ENCODE data around the gene MAP7D2.

MAP7D2 gene

GRCh38 chrX:20135944-20136343 is 19.2 kb upstream of the MAP7D2 start:
- H3K79me2 ChIP-seq (ENCODE audit: insufficient read depth, low read length) = peaks cover 54% of the 10 kb centered on the region
- DNase-seq = no peak
- H3K4me2 ChIP-seq (ENCODE audit: insufficient read depth, low read length) = peak overlapping the region; percentile 27; the same call in 1 of the 2 replicates
- TF ChIP-seq CTCF (IDR thresholded peaks at IDR 0.05; ENCODE audit: borderline replicate concordance, extremely low read depth, low read length, poor library complexity, severe bottlenecking) (no peak), EZH2 (IDR thresholded peaks at IDR 0.05; ENCODE audit: borderline replicate concordance, low read depth, low read length, severe bottlenecking) (no peak)
- H4K20me1 ChIP-seq (ENCODE audit: insufficient read depth, low read length) = peaks cover 23% of the 10 kb centered on the region
- H3K4me1 ChIP-seq (ENCODE audit: insufficient read depth, low read length) = peaks cover 24% of the 10 kb centered on the region
- H3K27ac ChIP-seq (ENCODE audit: low read length) = no peak overlapping the region
- no peak overlapping the region for H3K4me3 ChIP-seq (ENCODE audit: low read depth in 1 of 2, low read length in 2 of 2)
- peaks cover 82% of the 10 kb centered on the region for H3K36me3 ChIP-seq (ENCODE audit: insufficient read depth, low read length)
- H3K9ac ChIP-seq (ENCODE audit: low read depth, low read length) = no peak overlapping the region
- no peaks in the 10 kb centered on the region for H3K9me3 ChIP-seq (ENCODE audit: insufficient read depth, low read length, severe bottlenecking)
- ATAC-seq (ENCODE audit: insufficient read depth, low read depth) = no peak
- H2AFZ ChIP-seq (ENCODE audit: low read depth, low read length) = no peak overlapping the region
- no peaks in the 10 kb centered on the region for H3K27me3 ChIP-seq (ENCODE audit: insufficient read depth, low read length, poor library complexity)

DNA sequence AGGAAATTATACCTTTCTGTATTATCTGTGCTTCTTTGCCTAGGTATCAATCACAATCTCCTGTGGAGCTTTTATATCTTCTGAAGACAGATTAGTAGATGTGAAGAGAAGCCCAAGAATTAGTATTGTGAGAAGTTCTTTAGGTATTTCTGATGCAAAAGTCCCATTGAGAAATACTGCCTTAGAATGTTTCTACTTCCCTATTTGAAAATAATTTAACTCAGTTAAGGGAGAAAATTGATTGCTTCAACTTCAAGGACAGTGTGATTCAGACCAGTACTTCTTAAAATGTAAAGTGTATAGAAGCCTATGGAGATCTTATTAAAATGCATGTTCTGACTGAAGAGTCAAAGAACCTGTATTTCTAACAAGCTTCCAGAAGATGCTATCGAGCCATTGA is 16.0 kb upstream of the MAP7D2 start:
- no peak overlapping the region for H3K4me2 ChIP-seq (ENCODE audit: insufficient read depth, low read length)
- DNase-seq (no peak), ATAC-seq (ENCODE audit: insufficient read depth, low read depth) (no peak)
- H3K9ac ChIP-seq (ENCODE audit: low read depth, low read length) = no peak overlapping the region
- H4K20me1 ChIP-seq (ENCODE audit: insufficient read depth, low read length) = peaks cover 8% of the 10 kb centered on the region; the same call in 1 of the 2 replicates
- no peak overlapping the region for H3K4me3 ChIP-seq (ENCODE audit: low read depth in 1 of 2, low read length in 2 of 2)
- H3K36me3 ChIP-seq (ENCODE audit: insufficient read depth, low read length) = peaks cover 81% of the 10 kb centered on the region
- H3K9me3 ChIP-seq (ENCODE audit: insufficient read depth, low read length, severe bottlenecking) = no peaks in the 10 kb centered on the region
- TF ChIP-seq CTCF (IDR thresholded peaks at IDR 0.05; ENCODE audit: borderline replicate concordance, extremely low read depth, low read length, poor library complexity, severe bottlenecking) (no peak), EZH2 (IDR thresholded peaks at IDR 0.05; ENCODE audit: borderline replicate concordance, low read depth, low read length, severe bottlenecking) (no peak)
- no peak overlapping the region for H3K27ac ChIP-seq (ENCODE audit: low read length)
- no peaks in the 10 kb centered on the region for H3K27me3 ChIP-seq (ENCODE audit: insufficient read depth, low read length, poor library complexity)
- H3K4me1 ChIP-seq (ENCODE audit: insufficient read depth, low read length) = peaks cover 4% of the 10 kb centered on the region; the same call in 1 of the 2 replicates
- peaks cover 24% of the 10 kb centered on the region for H3K79me2 ChIP-seq (ENCODE audit: insufficient read depth, low read length)
- H2AFZ ChIP-seq (ENCODE audit: low read depth, low read length) = no peak overlapping the region

- Histone ChIP-seq H3K27ac (ENCODE audit: low read length) (no peak overlapping the region), H3K27me3 (ENCODE audit: insufficient read depth, low read length, poor library complexity) (no peaks in the 10 kb centered on the region), H3K9ac (ENCODE audit: low read depth, low read length) (no peak overlapping the region), H3K36me3 (ENCODE audit: insufficient read depth, low read length) (peaks cover 62% of the 10 kb centered on the region), H3K4me3 (ENCODE audit: low read depth in 1 of 2, low read length in 2 of 2) (no peak overlapping the region), H3K4me1 (ENCODE audit: insufficient read depth, low read length) (no peaks in the 10 kb centered on the region), H2AFZ (ENCODE audit: low read depth, low read length) (no peak overlapping the region), H3K4me2 (ENCODE audit: insufficient read depth, low read length) (no peak overlapping the region), H4K20me1 (ENCODE audit: insufficient read depth, low read length) (no peaks in the 10 kb centered on the region; the same call in 1 of the 2 replicates), H3K79me2 (ENCODE audit: insufficient read depth, low read length) (peaks cover 4% of the 10 kb centered on the region; the same call in 1 of the 2 replicates), H3K9me3 (ENCODE audit: insufficient read depth, low read length, severe bottlenecking) (no peaks in the 10 kb centered on the region)
- TF ChIP-seq EZH2 (IDR thresholded peaks at IDR 0.05; ENCODE audit: borderline replicate concordance, low read depth, low read length, severe bottlenecking) (no peak), CTCF (IDR thresholded peaks at IDR 0.05; ENCODE audit: borderline replicate concordance, extremely low read depth, low read length, poor library complexity, severe bottlenecking) (no peak)
- no peak for ATAC-seq (ENCODE audit: insufficient read depth, low read depth)
- DNase-seq = no peak
Measured at GRCh38 chrX:20130357-20130756, 13.7 kb upstream of the MAP7D2 start.

GRCh38 chrX:20129547-20129946 is 12.8 kb upstream of the MAP7D2 start:
- Histone ChIP-seq H3K4me2 (ENCODE audit: insufficient read depth, low read length) (no peak overlapping the region), H3K9me3 (ENCODE audit: insufficient read depth, low read length, severe bottlenecking) (no peaks in the 10 kb centered on the region), H3K4me3 (ENCODE audit: low read depth in 1 of 2, low read length in 2 of 2) (no peak overlapping the region), H3K79me2 (ENCODE audit: insufficient read depth, low read length) (no peaks in the 10 kb centered on the region), H2AFZ (ENCODE audit: low read depth, low read length) (no peak overlapping the region), H4K20me1 (ENCODE audit: insufficient read depth, low read length) (no peaks in the 10 kb centered on the region; the same call in 1 of the 2 replicates), H3K4me1 (ENCODE audit: insufficient read depth, low read length) (no peaks in the 10 kb centered on the region), H3K27ac (ENCODE audit: low read length) (no peak overlapping the region), H3K9ac (ENCODE audit: low read depth, low read length) (no peak overlapping the region), H3K36me3 (ENCODE audit: insufficient read depth, low read length) (peaks cover 61% of the 10 kb centered on the region), H3K27me3 (ENCODE audit: insufficient read depth, low read length, poor library complexity) (no peaks in the 10 kb centered on the region)
- no peak for DNase-seq
- no peak for ATAC-seq (ENCODE audit: insufficient read depth, low read depth)
- no peak for TF ChIP-seq EZH2 (IDR thresholded peaks at IDR 0.05; ENCODE audit: borderline replicate concordance, low read depth, low read length, severe bottlenecking)
- TF ChIP-seq CTCF (IDR thresholded peaks at IDR 0.05; ENCODE audit: borderline replicate concordance, extremely low read depth, low read length, poor library complexity, severe bottlenecking) = no peak

All from DND-41 (cell line).